ENCODE data around the gene MAPK14. TPM values are rescaled to one million over a fixed set of nuclear protein-coding genes. Genes with fewer than 3 reads are reported as not detected.

The MAPK14 gene
- total and polyA plus RNA-seq, 2 experiments from 2014 or later, result 26.8 to 45.0 TPM

GRCh38 chr6:36020154-36020553 is 7.5 kb upstream of the MAPK14 start:
- WGBS, 2 experiments (ENCODE audit: low coverage in 1 of 2, low lambda C conversion rate in 2 of 2, missing lambda C conversion rate in 2 of 2), result 35 to 41% methylated on average over 1 of the region's 1 CpG
- Histone ChIP-seq H3F3A (ENCODE audit: insufficient read depth) (peaks cover 2% of the 10 kb centered on the region), H3K27ac (no peak overlapping the region), H3K9me2 (ENCODE audit: insufficient read depth) (no peaks in the 10 kb centered on the region), H3K4me3 (no peak overlapping the region), H3K4me1 (ENCODE audit: insufficient read depth) (peaks cover 2% of the 10 kb centered on the region), H3K9ac (no peak overlapping the region), H3K36me3 (ENCODE audit: low read depth) (no peaks in the 10 kb centered on the region), H4K20me1 (ENCODE audit: insufficient read depth) (no peaks in the 10 kb centered on the region), H3K27me3 (replicated peaks; ENCODE audit: insufficient read depth) (no peaks in the 10 kb centered on the region), H3K4me2 (ENCODE audit: unreplicated experiment) (no peak overlapping the region), H2AFZ (no peak overlapping the region), H3K79me2 (ENCODE audit: insufficient read depth) (no peaks in the 10 kb centered on the region), H3K9me3 (ENCODE audit: low read depth) (no peaks in the 10 kb centered on the region)
- TF ChIP-seq EZH2 (IDR thresholded peaks at IDR 0.05; ENCODE audit: insufficient read depth, poor library complexity, severe bottlenecking) (no peak), EZH2phosphoT487 (IDR thresholded peaks at IDR 0.05; ENCODE audit: insufficient read depth, low read depth) (no peak)
- in situ Hi-C loops (cut with MboI), result no loop called here
- no peak for DNase-seq

GRCh38 chr6:36023996-36024795 is 3.4 kb upstream of the MAPK14 start, which contains the start of gene SLC26A8:
Gene SLC26A8 (minus strand): TSS chr6:36024641. CDS start chr6:36019707, 4,934 bp downstream.
- Histone ChIP-seq H3F3A (ENCODE audit: insufficient read depth) (peaks cover 25% of the 10 kb centered on the region), H3K79me2 (ENCODE audit: insufficient read depth) (peaks cover 12% of the 10 kb centered on the region), H3K27ac (no peak within 1 kb of the TSS), H3K4me1 (ENCODE audit: insufficient read depth) (peaks cover 16% of the 10 kb centered on the region), H2AFZ (no peak within 1 kb of the TSS), H4K20me1 (ENCODE audit: insufficient read depth) (no peaks in the 10 kb centered on the region), H3K36me3 (ENCODE audit: low read depth) (no peaks in the 10 kb centered on the region), H3K9me2 (ENCODE audit: insufficient read depth) (no peaks in the 10 kb centered on the region), H3K4me2 (ENCODE audit: unreplicated experiment) (no peak within 1 kb of the TSS), H3K27me3 (replicated peaks; ENCODE audit: insufficient read depth) (no peaks in the 10 kb centered on the region), H3K9ac (no peak within 1 kb of the TSS), H3K9me3 (ENCODE audit: low read depth) (no peaks in the 10 kb centered on the region), H3K4me3 (no peak within 1 kb of the TSS)
- DNase-seq, result no peak
- in situ Hi-C loops (cut with MboI), result no loop called here
- 29% methylated on average over 25 to 44 of the region's 44 CpGs for WGBS, 2 experiments (ENCODE audit: low coverage in 1 of 2, low lambda C conversion rate in 2 of 2, missing lambda C conversion rate in 2 of 2)
- TF ChIP-seq EZH2 (IDR thresholded peaks at IDR 0.05; ENCODE audit: insufficient read depth, poor library complexity, severe bottlenecking), result no peak
- TF ChIP-seq EZH2phosphoT487 (IDR thresholded peaks at IDR 0.05; ENCODE audit: insufficient read depth, low read depth), result no peak

GRCh38 chr6:36025260-36025931 is 2.2 kb upstream of the MAPK14 start:
- H3K4me1 ChIP-seq (ENCODE audit: insufficient read depth), result peaks cover 21% of the 10 kb centered on the region

GRCh38 chr6:36025932-36026327 is 1.7 kb upstream of the MAPK14 start:
- Histone ChIP-seq H3K9ac (peak overlapping the region; percentile 0; the same call in 1 of the 2 replicates), H3K4me2 (ENCODE audit: unreplicated experiment) (peak overlapping the region; percentile 51), H3K27me3 (replicated peaks; ENCODE audit: insufficient read depth) (no peaks in the 10 kb centered on the region), H3F3A (ENCODE audit: insufficient read depth) (peaks cover 37% of the 10 kb centered on the region), H3K79me2 (ENCODE audit: insufficient read depth) (peaks cover 29% of the 10 kb centered on the region), H3K9me2 (ENCODE audit: insufficient read depth) (no peaks in the 10 kb centered on the region), H3K4me3 (no peak overlapping the region), H2AFZ (peak overlapping the region; percentile 44), H3K36me3 (ENCODE audit: low read depth) (no peaks in the 10 kb centered on the region), H3K4me1 (ENCODE audit: insufficient read depth) (peaks cover 21% of the 10 kb centered on the region), H3K9me3 (ENCODE audit: low read depth) (no peaks in the 10 kb centered on the region), H3K27ac (no peak overlapping the region; the same call in 1 of the 2 replicates), H4K20me1 (ENCODE audit: insufficient read depth) (0 out of 2 replicates have a peak, but pooled peaks cover 2% of the 10 kb centered on the region)
- TF ChIP-seq EZH2 (IDR thresholded peaks at IDR 0.05; ENCODE audit: insufficient read depth, poor library complexity, severe bottlenecking) (no peak), EZH2phosphoT487 (IDR thresholded peaks at IDR 0.05; ENCODE audit: insufficient read depth, low read depth) (no peak)
- DNase-seq, result peak; percentile 51
- 35 to 40% methylated on average over 5 of the region's 5 CpGs for WGBS, 2 experiments (ENCODE audit: low coverage in 1 of 2, low lambda C conversion rate in 2 of 2, missing lambda C conversion rate in 2 of 2)
- in situ Hi-C loops (cut with MboI), result no loop called here

More at GRCh38 chr6:36025260-36025931, 2.2 kb upstream of the MAPK14 start:
- Histone ChIP-seq H3K36me3 (ENCODE audit: low read depth) (no peaks in the 10 kb centered on the region), H3K79me2 (ENCODE audit: insufficient read depth) (peaks cover 24% of the 10 kb centered on the region), H2AFZ (no peak overlapping the region), H3K27me3 (replicated peaks; ENCODE audit: insufficient read depth) (no peaks in the 10 kb centered on the region), H3K9me3 (ENCODE audit: low read depth) (no peaks in the 10 kb centered on the region), H3F3A (ENCODE audit: insufficient read depth) (peaks cover 34% of the 10 kb centered on the region), H4K20me1 (ENCODE audit: insufficient read depth) (0 out of 2 replicates have a peak, but pooled peaks cover 2% of the 10 kb centered on the region), H3K4me2 (ENCODE audit: unreplicated experiment) (peak overlapping the region; percentile 51), H3K9me2 (ENCODE audit: insufficient read depth) (no peaks in the 10 kb centered on the region), H3K4me3 (no peak overlapping the region), H3K9ac (no peak overlapping the region), H3K27ac (no peak overlapping the region; the same call in 1 of the 2 replicates)
- 92 to 98% methylated on average over 1 of the region's 1 CpG for WGBS, 2 experiments (ENCODE audit: low coverage in 1 of 2, low lambda C conversion rate in 2 of 2, missing lambda C conversion rate in 2 of 2)
- in situ Hi-C loops (cut with MboI), result no loop called here
- DNase-seq, result peak; percentile 66
- no peak for TF ChIP-seq EZH2phosphoT487 (IDR thresholded peaks at IDR 0.05; ENCODE audit: insufficient read depth, low read depth)
- TF ChIP-seq EZH2 (IDR thresholded peaks at IDR 0.05; ENCODE audit: insufficient read depth, poor library complexity, severe bottlenecking), result no peak

All from GM23248 (cell line).